Suprapubic skin (tissue), 4 donors: ENCODE results near the gene OR2C1.

Experiments used
- CTCF ChIP-seq, 2 donors: fragments of 200-600 bp in 1 of 2; fragments of 450-650 bp in 1 of 2; sonication (generic) in 1 of 2; IDR thresholded peaks; one replicate each; pipeline ENCODE4 v1.5.1; 2016 to 2019; ENCODE audit warnings: antibody characterized with exemption in 2 of 2, mild to moderate bottlenecking in 1 of 2, moderate library complexity in 1 of 2
- POLR2A ChIP-seq, 2 donors: fragments of 450-650 bp; IDR thresholded peaks; one replicate each; pipeline ENCODE4 v1.6.1; 2017; ENCODE audit warnings: antibody characterized with exemption in 2 of 2, mild to moderate bottlenecking in 2 of 2, moderate library complexity in 2 of 2
- POLR2AphosphoS5 ChIP-seq, 3 donors: sonication (generic); formaldehyde crosslinking; IDR thresholded peaks; one replicate each; pipeline ENCODE4 v1.6.1; 2017; ENCODE audit warnings: antibody characterized with exemption in 3 of 3

- TF ChIP-seq POLR2AphosphoS5 (IDR thresholded peaks at IDR 0.05): no peak
- TF ChIP-seq CTCF (IDR thresholded peaks at IDR 0.05): no peak
- no peak for TF ChIP-seq POLR2A (IDR thresholded peaks at IDR 0.05)
Measured at GRCh38 chr16:3347586-3347985, 8.1 kb upstream of the OR2C1 start.
